ENCODE data around the gene MRPL16.
A peak's percentile ranks its signal among the peaks of the same experiment; 100 is the strongest.
"Not testable (repeated sequence)": the region's sequence is repeated elsewhere in the genome, so short reads cannot be mapped to it uniquely, and the experiment has no call there.

Gene MRPL16

GRCh38 chr11:59810189-59810910 is at the start of gene MRPL16:
Gene MRPL16, minus strand, starts transcription at chr11:59810778. Its CDS starts 120 bp downstream, at chr11:59810658.
- peak; percentile 9 for FAIRE-seq
- peak; percentile 75 for DNase-seq (ENCODE audit: insufficient read length, low spot score)

- no peak for DNase-seq (ENCODE audit: insufficient read length, low spot score)
- no peak for FAIRE-seq
These were observed 49.1 kb upstream of the MRPL16 start for GRCh38 chr11:59859673-59860072.

DNA sequence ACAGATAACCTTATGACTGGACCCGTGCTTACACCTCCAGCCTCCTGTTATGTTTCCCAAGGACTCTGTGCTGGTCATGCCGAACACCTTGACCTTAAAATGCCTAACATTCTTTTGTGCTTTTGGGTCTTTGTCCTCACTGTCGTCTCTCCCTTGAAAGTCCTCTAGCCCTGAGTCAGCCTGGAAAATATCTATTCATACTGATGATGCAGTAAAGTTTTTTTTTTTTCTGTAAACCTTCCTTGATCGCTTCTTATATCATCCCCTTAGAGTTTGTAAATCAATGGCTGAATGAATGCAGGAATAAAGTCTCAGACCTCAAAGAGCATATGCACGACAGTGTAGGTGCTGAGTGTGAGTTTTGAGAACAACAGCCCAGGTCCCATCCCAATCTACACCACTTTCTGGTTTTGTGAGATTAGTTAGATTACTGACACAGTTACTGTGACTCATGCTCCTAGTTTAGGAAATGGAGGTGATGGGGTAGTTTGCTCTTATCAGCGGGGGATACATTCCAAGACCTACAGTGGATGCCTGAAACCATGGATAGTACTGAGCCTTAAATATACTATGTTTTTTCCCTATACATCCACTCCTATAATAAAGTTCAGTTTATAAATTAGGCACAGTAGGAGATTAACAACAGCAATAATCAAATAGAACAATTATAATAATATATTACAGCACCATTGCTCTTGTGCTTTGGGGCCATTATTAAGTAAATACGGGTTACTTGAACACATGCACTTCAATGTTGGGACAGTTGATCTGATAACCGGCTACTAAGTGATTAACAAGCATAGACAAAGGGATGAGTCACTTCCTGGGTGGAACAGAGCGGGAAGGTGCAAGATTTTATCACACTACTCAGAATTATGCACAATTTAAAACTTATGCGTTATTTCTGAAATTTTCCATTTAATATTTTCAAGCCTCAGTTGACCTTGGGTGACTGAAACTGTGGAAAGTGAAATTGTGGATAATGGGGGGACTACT is 47.2 kb upstream of the MRPL16 start:
- DNase-seq (ENCODE audit: insufficient read length, low spot score) (no peak), FAIRE-seq (no peak)

DNA sequence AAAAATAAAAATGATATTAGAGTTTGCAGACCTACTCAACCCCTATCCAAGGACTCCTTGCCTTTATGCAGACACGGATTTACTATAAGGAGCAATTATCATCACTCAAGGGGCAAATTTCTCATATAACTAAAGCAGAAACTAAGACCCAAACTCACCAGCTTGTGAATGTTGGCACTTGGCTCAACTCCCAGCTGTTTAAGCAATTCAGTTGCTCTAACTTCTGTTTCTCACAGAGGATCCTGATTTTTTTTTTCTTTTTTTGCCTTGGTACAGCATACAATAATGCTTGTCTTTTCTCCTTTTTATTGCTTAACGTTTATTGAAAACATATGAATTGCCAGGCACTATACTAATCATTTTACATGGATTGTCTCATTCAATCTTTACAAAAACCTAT is 44.3 kb upstream of the MRPL16 start:
- FAIRE-seq (no peak), DNase-seq (ENCODE audit: insufficient read length, low spot score) (no peak)

DNA sequence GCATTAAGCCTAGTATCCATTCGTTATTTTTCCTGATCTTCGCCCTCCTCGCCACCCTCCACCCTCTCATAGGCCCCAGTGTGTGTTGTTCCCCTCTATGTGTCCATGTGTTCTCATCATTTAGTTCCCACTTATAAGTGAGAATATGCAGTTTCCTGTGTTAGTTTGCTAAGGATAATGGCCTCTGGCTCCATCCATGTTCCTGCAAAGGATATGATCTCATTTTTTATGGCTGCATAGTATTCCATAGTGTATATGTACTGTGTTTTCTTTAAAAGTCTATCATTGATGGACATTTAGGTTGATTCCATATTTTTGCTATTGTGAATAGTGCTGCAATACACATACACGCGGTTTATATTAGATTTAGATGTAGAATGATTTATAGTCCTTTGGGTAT is 40.8 kb upstream of the MRPL16 start:
- FAIRE-seq = not testable (repeated sequence)

DNA sequence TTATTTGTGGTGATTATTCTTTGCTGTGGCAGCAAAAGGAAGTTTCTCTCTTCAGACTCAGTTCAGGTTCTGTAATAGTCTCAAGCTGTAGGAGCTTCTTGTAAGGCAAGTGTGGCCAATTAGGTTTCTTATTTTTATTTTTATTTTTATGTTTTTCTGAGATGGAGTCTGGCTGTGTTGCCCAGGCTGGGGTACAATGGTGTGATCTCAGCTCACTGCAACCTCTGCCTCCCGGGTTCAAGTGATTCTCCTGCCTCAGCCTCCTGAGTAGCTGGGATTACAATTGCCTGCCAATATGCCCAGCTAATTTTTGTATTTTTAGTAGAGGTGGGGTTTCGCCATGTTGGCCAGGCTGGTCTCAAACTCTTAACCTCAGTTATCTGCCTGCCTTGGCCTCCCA is 39.0 kb upstream of the MRPL16 start:
- not testable (repeated sequence) for DNase-seq (ENCODE audit: insufficient read length, low spot score); FAIRE-seq

More for the DNA sequence above, 40.8 kb upstream of the MRPL16 start:
- not testable (repeated sequence) for DNase-seq (ENCODE audit: insufficient read length, low spot score)

DNA sequence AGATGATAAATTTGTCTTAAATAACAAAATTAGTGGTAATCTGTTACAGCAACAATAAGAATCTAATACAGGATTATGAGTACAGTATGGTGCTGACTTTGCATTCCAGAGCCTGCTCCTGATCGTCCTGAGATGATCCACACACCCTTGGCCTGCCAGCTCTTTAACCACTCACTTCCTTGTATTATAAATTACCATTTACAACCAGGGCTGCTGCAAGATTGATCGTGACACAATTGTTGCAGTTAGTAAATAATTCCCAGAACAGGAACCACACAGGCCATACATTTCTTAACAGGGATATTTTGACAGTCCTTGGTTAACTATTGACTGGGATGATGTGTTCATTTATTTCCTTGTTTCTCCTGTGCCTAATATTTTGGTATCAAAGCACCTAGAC is 38.6 kb upstream of the MRPL16 start:
- no peak for FAIRE-seq

DNA sequence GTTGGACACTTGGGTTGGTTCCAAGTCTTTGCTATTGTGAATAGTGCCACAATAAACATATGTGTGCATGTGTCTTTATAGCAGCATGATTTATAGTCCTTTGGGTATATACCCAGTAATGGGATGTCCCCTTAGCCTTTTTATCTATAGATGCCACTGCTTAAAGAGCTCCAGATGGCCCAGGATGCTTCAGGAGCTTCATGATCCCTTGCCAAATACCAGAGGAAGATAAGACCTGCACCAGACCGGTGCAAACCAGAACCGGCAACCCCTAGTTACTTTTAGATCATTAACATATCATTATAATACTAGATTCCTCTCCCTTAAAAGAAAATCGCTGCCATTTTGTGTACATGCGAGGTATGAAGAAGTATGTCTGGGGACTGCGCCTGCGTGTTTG is 37.9 kb upstream of the MRPL16 start:
- FAIRE-seq; DNase-seq (ENCODE audit: insufficient read length, low spot score): not testable (repeated sequence)

More for the DNA sequence above, 38.6 kb upstream of the MRPL16 start:
- no peak for DNase-seq (ENCODE audit: insufficient read length, low spot score)

DNA sequence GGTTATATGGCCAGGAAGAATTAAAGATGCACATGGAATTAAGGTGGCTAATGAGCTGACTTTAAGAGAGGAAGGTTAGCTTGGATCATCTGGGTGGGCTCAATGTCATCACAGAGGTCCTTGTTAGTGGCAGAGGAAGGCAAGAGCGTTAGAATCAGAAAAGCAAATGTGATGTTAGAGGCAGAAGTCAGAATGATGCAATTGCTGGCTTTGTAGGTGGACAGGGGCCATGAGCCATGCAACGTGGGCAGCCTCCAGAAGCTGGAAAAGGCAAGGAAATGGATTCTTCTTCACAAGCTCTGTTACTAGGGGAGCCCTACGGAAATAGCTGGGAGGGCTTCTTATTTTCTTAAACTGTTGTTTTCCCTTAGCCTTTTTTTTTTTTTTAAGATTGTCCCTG is 37.0 kb upstream of the MRPL16 start:
- DNase-seq (ENCODE audit: insufficient read length, low spot score) (no peak), FAIRE-seq (no peak)

DNA sequence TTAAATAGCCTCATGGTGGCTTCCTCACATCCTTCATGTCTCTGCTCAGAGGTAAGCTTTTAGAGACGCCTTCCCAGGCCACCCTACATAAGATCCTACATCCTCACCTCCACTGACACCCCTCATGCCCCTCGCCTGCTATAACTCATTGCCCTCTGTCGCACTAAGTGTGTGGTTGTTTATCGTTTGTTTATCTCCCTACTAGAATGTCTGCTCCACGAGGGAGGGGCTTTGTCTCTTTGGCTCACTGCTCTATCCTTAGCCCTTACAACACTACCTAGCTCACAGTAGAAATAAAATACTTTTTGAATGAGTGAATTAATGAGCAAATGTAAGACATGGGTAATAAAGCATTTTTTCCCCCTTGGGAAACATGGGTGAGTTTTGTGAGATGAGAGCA is 36.0 kb upstream of the MRPL16 start:
- FAIRE-seq (no peak), DNase-seq (ENCODE audit: insufficient read length, low spot score) (no peak)

DNA sequence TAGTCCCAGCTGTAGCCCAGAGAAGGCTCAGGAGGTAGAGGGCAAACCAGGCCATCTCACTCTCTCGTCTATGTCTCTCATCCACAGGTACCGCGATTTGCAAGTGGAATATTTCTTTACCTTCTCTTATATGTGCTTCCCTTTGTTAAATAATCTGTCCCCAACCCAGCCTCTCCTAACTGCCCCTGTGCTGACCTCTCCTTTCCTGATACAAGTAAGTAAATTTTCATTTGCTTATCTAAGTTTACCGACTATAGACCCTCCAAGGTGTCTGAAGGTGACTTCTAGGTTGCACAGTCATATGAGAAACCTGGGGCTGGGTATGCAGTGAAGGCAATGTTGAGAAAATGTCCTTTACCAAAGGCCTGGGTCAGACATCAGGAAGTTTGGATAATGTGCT is 34.8 kb upstream of the MRPL16 start, which contains the start of gene CBLIF:
Gene CBLIF, minus strand, starts transcription at position 101 of the 400 bp plus-strand sequence. Its CDS starts 46 bp downstream, at position 55.
- no peak for DNase-seq (ENCODE audit: insufficient read length, low spot score)
- FAIRE-seq = no peak

- FAIRE-seq (no peak), DNase-seq (ENCODE audit: insufficient read length, low spot score) (no peak)
These were observed 31.7 kb upstream of the MRPL16 start for GRCh38 chr11:59842316-59842715.

GRCh38 chr11:59841514-59841913 is 30.9 kb upstream of the MRPL16 start:
- no peak for FAIRE-seq
- no peak for DNase-seq (ENCODE audit: insufficient read length, low spot score)

GRCh38 chr11:59839615-59840014 is 29.0 kb upstream of the MRPL16 start:
- FAIRE-seq = no peak
- DNase-seq (ENCODE audit: insufficient read length, low spot score) = no peak

DNA sequence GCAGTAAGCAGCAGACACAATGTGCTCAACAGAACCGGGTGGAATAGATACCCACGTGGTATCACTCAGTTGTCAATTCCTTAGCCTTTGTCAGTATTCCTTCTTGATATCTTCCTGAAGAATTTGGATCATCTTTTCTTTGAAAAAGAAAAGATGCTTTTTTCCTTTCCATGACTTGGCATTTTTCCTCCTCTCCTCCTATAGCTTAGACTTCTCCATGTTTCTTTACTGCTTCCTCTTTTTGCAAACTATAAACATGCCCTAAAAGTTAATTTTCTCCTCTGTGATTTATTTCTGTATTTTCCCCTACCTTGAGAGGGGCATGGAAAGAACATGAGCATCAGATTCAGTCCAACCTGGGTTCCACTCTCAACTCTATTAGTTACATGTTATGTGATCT is 23.0 kb upstream of the MRPL16 start:
- FAIRE-seq = no peak

DNA sequence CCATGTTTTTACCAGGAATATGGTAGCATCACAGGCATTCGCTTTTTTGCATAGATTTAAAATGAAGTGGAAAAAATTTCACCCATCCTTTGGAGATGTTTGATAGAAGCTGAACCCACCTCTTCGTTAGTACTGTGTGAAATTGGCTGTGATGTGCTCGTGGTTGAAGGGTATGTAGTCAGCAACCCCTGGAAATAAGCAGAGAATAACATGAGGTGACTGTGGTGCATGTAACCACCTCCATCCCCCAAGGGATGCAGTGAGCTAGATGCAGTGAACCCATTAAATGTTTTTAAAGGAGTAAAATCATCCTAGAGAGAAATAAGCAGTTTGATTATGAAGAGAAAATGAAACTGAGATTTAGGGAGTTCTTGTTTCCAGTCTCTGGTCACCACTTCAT is 18.8 kb upstream of the MRPL16 start:
- DNase-seq (ENCODE audit: insufficient read length, low spot score) = no peak
- peak; percentile 44 for FAIRE-seq

More for the DNA sequence above, 23.0 kb upstream of the MRPL16 start:
- DNase-seq (ENCODE audit: insufficient read length, low spot score) = no peak

DNA sequence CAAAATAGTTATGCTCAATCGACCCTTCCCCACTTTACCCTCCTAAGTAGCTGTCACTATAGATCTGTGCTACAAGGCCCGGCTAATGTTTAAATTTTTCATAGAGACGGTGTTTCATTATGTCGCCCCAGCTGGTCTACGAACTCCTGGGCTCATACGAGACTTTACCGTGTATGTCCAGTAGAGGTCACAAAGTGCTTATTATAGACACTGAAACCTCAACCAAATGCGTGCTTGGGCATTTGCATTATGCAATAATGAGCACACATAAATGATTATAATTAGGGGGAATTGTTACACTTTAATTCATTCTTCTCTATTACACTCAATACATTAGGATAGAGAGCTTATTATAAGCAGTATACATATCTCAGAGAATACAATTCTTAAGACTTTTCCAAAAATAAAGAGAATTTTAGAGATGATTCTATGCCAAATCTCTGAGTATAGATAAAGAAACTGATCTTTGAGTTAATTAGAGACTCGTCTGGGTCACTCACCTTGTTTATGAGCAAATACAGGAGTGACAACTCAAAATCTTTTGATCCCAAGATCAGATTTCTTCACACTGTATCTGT is 12.5 kb upstream of the MRPL16 start:
- no peak for FAIRE-seq
- DNase-seq (ENCODE audit: insufficient read length, low spot score) = peak; percentile 40

GRCh38 chr11:59818572-59818971 is 8.0 kb upstream of the MRPL16 start:
- no peak for DNase-seq (ENCODE audit: insufficient read length, low spot score)

GRCh38 chr11:59816434-59816833 is 5.9 kb upstream of the MRPL16 start:
- FAIRE-seq = not testable (repeated sequence)

More at GRCh38 chr11:59818572-59818971, 8.0 kb upstream of the MRPL16 start:
- no peak for FAIRE-seq

GRCh38 chr11:59815754-59816153 is 5.2 kb upstream of the MRPL16 start:
- no peak for FAIRE-seq
- no peak for DNase-seq (ENCODE audit: insufficient read length, low spot score)

More at GRCh38 chr11:59816434-59816833, 5.9 kb upstream of the MRPL16 start:
- DNase-seq (ENCODE audit: insufficient read length, low spot score) = not testable (repeated sequence)

DNA sequence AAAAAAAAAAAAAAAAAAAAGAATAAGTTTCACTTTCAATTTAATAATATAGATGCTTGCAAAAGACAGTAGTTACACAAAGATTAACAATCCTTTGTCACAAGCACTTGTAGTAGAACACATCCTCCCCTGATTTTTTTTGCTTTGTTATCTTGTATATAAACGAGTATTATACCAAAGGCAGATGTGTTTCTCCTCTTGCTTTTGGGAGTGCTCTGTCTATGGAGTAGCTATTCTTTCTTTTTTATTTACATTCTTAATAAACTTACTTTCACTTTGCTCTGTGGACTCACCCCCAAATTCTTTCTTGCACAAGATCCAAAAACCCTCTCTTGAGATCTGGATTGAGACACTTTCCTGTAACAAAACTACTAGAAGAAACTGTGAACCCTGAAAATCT is 3.4 kb upstream of the MRPL16 start:
- DNase-seq (ENCODE audit: insufficient read length, low spot score) = no peak
- FAIRE-seq = no peak
